Activated CD4-positive, alpha-beta T cell treated with anti-CD3 and anti-CD28 coated beads for 36 hours (primary cell): ENCODE results near the gene GPAT3. TPM values are rescaled to one million over a fixed set of nuclear protein-coding genes. Genes with fewer than 3 reads are reported as not detected.

Experiments
- ATAC-seq: fragments of 200-7000 bp; cut with Tn5 transposase; one replicate; pipeline ENCODE4 v1.10.0; 2021; ENCODE audit warnings: mild to moderate bottlenecking, moderate library complexity
- CTCF ChIA-PET: fragments of 350-600 bp; sonication (Branson Sonifier 250); formaldehyde crosslinking; loops from one replicate; lab custom pipeline; 2021; ENCODE audit warnings: antibody characterized with exemption; lab: Charles Lee
- POLR2A ChIA-PET: fragments of 350-600 bp; sonication (Branson Sonifier 250); formaldehyde crosslinking; loops from one replicate; lab custom pipeline; 2021; ENCODE audit warnings: antibody characterized with exemption, inconsistent platforms; lab: Charles Lee
- DNase-seq: peaks from one replicate; pipeline ENCODE4 v3.0.0-alpha.2; 2020
- H3K27ac Mint-ChIP-seq: one replicate; pipeline ENCODE4 v1.8.0; 2021; ENCODE audit warnings: mixed read lengths
- H3K27me3 Mint-ChIP-seq: one replicate; pipeline ENCODE4 v1.8.0; 2021; ENCODE audit warnings: mixed read lengths
- H3K36me3 Mint-ChIP-seq: one replicate; pipeline ENCODE4 v1.8.0; 2021; ENCODE audit warnings: low read depth, mixed read lengths
- H3K4me1 Mint-ChIP-seq: one replicate; pipeline ENCODE4 v1.8.0; 2021; ENCODE audit warnings: mixed read lengths
- H3K4me3 Mint-ChIP-seq: one replicate; pipeline ENCODE4 v1.8.0; 2021; ENCODE audit warnings: mild to moderate bottlenecking, moderate library complexity, mixed read lengths
- H3K9me3 Mint-ChIP-seq: one replicate; pipeline ENCODE4 v1.8.0; 2021; ENCODE audit warnings: low read depth, mixed read lengths
- intact Hi-C, 2 experiments: fragments of 100-400 bp; cut with DNase I in 1 of 2; cut with micrococcal nuclease in 1 of 2; formaldehyde crosslinking; loops; one replicate each; pipeline versions ENCODE4 v1.14.2 to v1.15.1; 2022 to 2024; cut with DNase I, micrococcal nuclease
- total RNA-seq, 2 experiments: library from RNA; stranded (reverse); gene quantifications; one replicate each; pipeline ENCODE4 v1.2.3, GENCODE V29; 2021

The GPAT3 gene
- total RNA-seq, 2 experiments from 2014 or later, result 1.3 to 1.6 TPM

DNA sequence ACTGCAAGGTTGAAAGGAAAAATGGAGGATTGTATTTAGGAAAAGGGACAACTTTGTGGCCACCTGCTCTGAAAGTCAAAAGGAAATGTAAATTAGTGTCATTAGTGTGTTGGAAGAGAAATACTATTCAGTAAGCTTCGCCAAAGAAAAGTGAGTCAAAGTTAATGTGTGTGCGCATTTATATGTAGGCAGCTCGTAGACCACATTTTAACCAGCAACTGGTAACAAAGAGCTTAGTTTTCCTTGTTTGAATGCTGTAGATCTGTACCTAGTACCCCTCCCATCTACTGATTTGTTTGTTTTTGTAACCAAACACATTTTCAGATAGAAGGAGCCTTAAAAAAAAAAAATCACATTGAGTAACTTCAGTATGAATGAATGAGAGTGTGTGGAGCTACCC, 69.3 kb downstream of the GPAT3 start:
- POLR2A ChIA-PET, result interaction anchor here (0.6 kb wide), 1 partner anchor 59 kb away, joined by 4 read pairs; no protein-coding TSS in a partner anchor
- Mint-ChIP-seq H3K4me1 (no peaks in the 10 kb centered on the region), H3K9me3 (no peaks in the 10 kb centered on the region), H3K27me3 (peaks cover 3% of the 10 kb centered on the region), H3K36me3 (no peaks in the 10 kb centered on the region), H3K4me3 (no peak overlapping the region), H3K27ac (no peak overlapping the region)
- DNase-seq, result no peak
- CTCF ChIA-PET, result no interaction called here
- no peak for ATAC-seq
- intact Hi-C loops, result no loop called here

DNA sequence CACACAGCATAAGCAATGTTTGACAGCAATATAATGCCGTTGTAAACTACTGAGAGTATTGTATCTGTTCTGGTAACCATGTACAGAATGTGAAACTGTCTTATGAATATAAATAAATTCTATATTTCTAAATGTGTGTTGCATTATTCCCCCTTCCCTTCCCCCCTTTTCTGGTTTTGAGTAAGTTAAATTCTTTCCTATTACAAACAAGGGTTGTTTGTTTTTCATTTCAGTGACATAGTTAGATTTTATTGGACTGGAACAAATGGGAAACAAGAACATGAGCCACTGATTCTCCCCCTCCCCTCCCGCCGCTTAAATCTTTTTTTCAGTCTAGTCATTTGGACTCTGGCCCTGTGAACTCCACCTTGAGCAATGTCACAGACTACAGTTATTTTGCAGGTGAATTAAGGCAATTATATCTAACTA, 69.8 kb downstream of the GPAT3 start:
- Mint-ChIP-seq H3K4me3 (no peak overlapping the region), H3K27me3 (peaks cover 3% of the 10 kb centered on the region), H3K4me1 (no peaks in the 10 kb centered on the region), H3K36me3 (no peaks in the 10 kb centered on the region), H3K27ac (no peak overlapping the region), H3K9me3 (no peaks in the 10 kb centered on the region)
- ChIA-PET CTCF (no interaction called here), POLR2A (interaction anchor here (0.6 kb wide), 1 partner anchor 59 kb away, joined by 4 read pairs; no protein-coding TSS in a partner anchor)
- no peak for ATAC-seq
- intact Hi-C loops, result no loop called here
- no peak for DNase-seq

DNA sequence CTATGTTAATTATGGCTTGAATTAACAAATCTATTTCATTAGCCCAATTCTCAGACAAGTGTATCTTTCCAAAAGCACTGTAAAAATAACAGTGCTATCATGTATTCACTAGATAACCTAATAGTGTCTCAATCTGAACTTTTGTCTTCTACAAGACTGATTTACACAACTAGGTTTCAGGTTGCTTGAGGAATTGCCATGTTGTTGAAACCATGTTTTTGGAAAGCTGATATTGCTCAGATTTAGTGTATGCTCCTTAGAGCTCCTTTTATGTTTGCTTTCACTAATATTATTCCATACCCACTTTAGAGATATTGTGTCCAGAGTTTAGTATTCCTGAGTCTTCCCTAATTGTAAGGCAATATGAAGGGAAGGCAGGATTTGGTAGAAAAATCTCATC, 70.6 kb downstream of the GPAT3 start:
- POLR2A ChIA-PET, result no interaction called here
- Mint-ChIP-seq H3K36me3 (no peaks in the 10 kb centered on the region), H3K9me3 (no peaks in the 10 kb centered on the region), H3K27ac (no peak overlapping the region), H3K27me3 (peaks cover 3% of the 10 kb centered on the region), H3K4me3 (no peak overlapping the region), H3K4me1 (no peaks in the 10 kb centered on the region)
- DNase-seq (no peak), ATAC-seq (no peak)
- CTCF ChIA-PET, result no interaction called here
- intact Hi-C loops, result no loop called here

DNA sequence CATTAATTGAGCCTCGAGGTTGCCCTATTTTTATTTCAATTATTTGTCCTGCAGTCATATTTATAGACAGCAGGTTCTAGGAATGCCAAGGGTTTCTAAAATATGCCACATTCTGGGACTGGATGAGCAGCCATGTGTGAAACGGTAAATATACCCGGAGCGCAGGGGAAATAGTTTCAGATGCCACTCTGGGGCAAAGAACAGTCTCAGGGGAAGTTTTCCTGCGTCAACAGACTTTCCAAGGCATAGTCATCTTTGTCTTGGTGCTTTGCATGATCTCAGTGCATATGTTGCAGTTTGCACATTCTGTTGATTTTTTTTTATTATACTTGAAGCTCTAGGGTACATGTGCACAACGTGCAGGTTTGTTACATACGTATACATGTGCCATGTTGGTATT, 71.0 kb downstream of the GPAT3 start:
- ChIA-PET CTCF (interaction anchor here (0.9 to 1.2 kb wide), 2 partner anchors 11 to 32 kb away, joined by 4 to 5 read pairs; no protein-coding TSS in a partner anchor), POLR2A (no interaction called here)
- Mint-ChIP-seq H3K4me1 (no peaks in the 10 kb centered on the region), H3K27ac (no peak overlapping the region), H3K4me3 (no peak overlapping the region), H3K27me3 (peaks cover 3% of the 10 kb centered on the region), H3K9me3 (no peaks in the 10 kb centered on the region), H3K36me3 (no peaks in the 10 kb centered on the region)
- DNase-seq (no peak), ATAC-seq (no peak)
- intact Hi-C loops, result no loop called here

DNA sequence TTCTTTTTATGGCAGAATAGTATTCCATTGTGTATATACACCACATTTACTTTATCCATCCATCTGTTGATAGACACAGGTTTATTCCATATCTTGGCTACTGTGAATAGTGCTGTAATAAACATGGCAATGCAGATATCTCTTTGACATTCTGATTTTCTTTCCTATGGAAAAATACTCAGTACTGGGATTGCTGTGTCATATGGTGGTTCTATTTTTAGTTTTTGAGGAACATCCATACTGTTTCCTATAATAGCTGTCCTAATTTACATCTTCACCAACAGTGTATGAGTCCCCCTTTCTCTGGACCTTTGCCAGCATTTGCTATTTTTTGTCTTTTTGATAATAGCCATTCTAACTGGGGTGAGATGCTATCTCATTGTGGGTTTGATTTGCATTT, 73.5 kb downstream of the GPAT3 start:
- Mint-ChIP-seq H3K36me3 (no peaks in the 10 kb centered on the region), H3K4me1 (no peaks in the 10 kb centered on the region), H3K9me3 (peaks cover 16% of the 10 kb centered on the region), H3K4me3 (no peak overlapping the region), H3K27ac (no peak overlapping the region), H3K27me3 (peaks cover 8% of the 10 kb centered on the region)
- ChIA-PET POLR2A (no interaction called here), CTCF (no interaction called here)
- intact Hi-C loops, result no loop called here
- DNase-seq, result no peak
- ATAC-seq, result no peak

DNA sequence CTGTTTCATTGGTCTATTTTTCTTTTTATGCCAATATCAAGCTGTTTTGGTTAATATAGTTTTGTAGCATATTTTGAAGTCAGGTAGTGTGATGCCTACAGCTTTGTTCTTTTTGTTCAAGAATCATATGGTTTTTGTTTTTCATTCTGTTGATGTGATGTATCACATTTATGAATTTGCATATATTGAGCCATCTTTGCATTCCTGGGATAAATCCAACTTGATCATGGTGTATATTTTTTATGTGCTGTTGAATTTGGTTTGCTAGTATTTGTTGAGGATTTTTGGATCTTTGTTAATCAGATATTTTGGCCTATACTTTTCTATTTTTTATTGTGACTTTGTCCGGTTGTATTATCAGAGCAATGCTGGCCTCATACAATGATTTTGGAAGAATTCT, 74.8 kb downstream of the GPAT3 start:
- ATAC-seq (no peak), DNase-seq (no peak)
- Mint-ChIP-seq H3K27me3 (peaks cover 8% of the 10 kb centered on the region), H3K36me3 (no peaks in the 10 kb centered on the region), H3K9me3 (peaks cover 20% of the 10 kb centered on the region), H3K27ac (no peak overlapping the region), H3K4me1 (no peaks in the 10 kb centered on the region), H3K4me3 (no peak overlapping the region)
- POLR2A ChIA-PET, result no interaction called here
- CTCF ChIA-PET, result no interaction called here
- intact Hi-C loops, result no loop called here

DNA sequence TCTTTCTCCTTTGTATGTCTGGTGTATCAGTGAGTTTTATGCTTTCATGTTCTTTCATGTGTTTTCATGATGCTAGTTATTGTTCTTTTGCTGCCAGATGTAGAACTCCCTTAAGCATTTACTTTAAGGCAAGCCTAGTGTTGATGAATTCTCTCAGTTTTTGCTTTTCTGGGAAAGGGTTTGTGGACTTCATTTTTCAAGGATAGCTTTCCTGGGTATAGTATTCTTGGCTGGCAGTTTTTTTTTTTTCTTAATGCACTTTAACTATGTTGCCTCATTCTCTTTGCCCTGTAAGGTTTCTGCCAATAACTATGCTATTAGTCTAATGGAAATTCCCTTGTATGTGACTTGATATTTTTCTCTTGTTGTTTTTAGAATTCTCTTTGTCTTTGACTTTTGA, 77.1 kb downstream of the GPAT3 start:
- Mint-ChIP-seq H3K27me3 (peaks cover 8% of the 10 kb centered on the region), H3K4me1 (no peaks in the 10 kb centered on the region), H3K36me3 (no peaks in the 10 kb centered on the region), H3K27ac (no peak overlapping the region), H3K9me3 (peaks cover 20% of the 10 kb centered on the region), H3K4me3 (no peak overlapping the region)
- intact Hi-C loops, result no loop called here
- no peak for ATAC-seq
- DNase-seq, result no peak
- CTCF ChIA-PET, result no interaction called here
- POLR2A ChIA-PET, result no interaction called here

DNA sequence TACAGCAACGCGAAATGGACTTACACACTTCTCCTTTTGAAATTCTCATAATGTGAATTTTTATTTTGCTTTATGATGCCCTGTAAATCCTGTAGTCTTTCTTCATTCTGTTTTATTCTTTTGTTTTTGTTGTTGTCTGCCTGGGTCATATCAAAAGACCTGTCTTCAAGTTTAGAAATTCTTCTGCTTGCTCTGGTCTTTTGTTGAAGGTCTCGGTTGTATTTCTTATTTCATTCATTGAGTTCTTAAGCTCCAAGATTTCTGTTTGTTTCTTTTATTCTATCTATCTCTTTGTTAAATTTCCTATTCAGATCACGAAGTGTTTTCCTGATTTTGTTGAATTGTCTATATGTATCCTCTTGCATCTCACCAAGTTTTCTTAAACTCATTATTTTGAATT, 78.1 kb downstream of the GPAT3 start:
- Mint-ChIP-seq H3K27me3 (peaks cover 11% of the 10 kb centered on the region), H3K4me1 (no peaks in the 10 kb centered on the region), H3K4me3 (no peak overlapping the region), H3K9me3 (peaks cover 20% of the 10 kb centered on the region), H3K27ac (no peak overlapping the region), H3K36me3 (no peaks in the 10 kb centered on the region)
- ChIA-PET POLR2A (no interaction called here), CTCF (no interaction called here)
- DNase-seq, result no peak
- intact Hi-C loops, result no loop called here
- ATAC-seq, result no peak

DNA sequence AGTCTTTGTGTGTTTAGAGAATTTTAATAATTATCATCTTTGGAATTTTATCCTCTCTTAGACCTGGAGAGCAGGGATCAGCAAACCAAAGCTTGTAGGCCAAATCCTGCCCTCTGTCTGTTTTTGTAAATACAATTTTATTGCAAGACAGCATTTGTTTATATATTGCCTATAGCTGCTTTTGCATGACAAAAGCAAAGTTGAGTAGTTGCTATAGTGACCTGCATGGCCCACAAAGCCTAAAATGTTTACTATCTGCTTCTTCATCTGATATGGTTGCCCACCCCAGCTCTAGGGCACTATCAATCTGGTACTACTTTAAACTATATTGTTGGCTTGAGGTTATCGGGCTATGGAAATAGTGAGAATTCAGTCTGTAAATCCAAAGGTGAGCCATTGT, 80.3 kb downstream of the GPAT3 start:
- peaks cover 3% of the 10 kb centered on the region for H3K36me3 Mint-ChIP-seq
- DNase-seq (no peak), ATAC-seq (no peak)
- peaks cover 3% of the 10 kb centered on the region for H3K4me1 Mint-ChIP-seq
- peaks cover 21% of the 10 kb centered on the region for H3K27me3 Mint-ChIP-seq
- CTCF ChIA-PET, result no interaction called here
- peaks cover 21% of the 10 kb centered on the region for H3K9me3 Mint-ChIP-seq
- intact Hi-C loops, result no loop called here
- H3K27ac Mint-ChIP-seq, result no peak overlapping the region
- POLR2A ChIA-PET, result no interaction called here
- H3K4me3 Mint-ChIP-seq, result no peak overlapping the region

DNA sequence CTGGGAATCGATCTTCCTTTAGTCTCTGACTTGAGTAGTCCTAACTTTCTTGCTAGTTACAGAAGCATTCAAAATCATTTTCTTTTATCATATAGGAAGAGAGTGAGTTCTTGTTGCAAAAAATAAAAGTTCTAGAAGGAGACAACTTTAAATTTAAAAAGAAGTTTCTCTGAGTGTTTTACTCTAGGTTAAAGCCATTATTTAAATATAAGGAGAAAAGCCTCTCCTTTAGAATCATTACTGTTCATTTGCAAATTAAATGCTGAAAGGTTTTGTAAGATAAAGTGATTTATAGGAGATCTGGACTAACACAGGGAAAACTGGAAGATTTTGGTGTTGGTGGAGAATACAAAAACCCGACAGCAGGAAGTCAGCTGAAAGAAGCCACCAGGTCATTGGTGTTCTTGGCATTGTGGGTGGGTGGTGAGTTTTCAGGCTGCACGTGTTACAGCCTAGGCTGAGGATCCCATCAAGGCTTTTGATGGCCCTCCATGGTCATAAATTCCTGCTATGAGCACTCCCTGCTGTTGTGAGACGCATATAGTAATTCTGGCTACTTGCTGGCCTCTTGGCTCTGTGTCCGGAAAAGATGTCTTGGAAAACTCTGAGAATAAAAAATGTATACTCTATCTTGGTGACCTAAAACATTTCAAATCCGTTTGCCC, 81.6 kb downstream of the GPAT3 start:
- peaks cover 29% of the 10 kb centered on the region for H3K9me3 Mint-ChIP-seq
- peaks cover 3% of the 10 kb centered on the region for H3K4me1 Mint-ChIP-seq
- DNase-seq (no peak), ATAC-seq (no peak)
- H3K36me3 Mint-ChIP-seq, result peaks cover 6% of the 10 kb centered on the region
- intact Hi-C loops, result no loop called here
- no peak overlapping the region for H3K27ac Mint-ChIP-seq
- CTCF ChIA-PET, result interaction anchor here (0.8 kb wide), 1 partner anchor 10 kb away, joined by 5 read pairs; no protein-coding TSS in a partner anchor
- peaks cover 23% of the 10 kb centered on the region for H3K27me3 Mint-ChIP-seq
- no peak overlapping the region for H3K4me3 Mint-ChIP-seq
- POLR2A ChIA-PET, result no interaction called here

DNA sequence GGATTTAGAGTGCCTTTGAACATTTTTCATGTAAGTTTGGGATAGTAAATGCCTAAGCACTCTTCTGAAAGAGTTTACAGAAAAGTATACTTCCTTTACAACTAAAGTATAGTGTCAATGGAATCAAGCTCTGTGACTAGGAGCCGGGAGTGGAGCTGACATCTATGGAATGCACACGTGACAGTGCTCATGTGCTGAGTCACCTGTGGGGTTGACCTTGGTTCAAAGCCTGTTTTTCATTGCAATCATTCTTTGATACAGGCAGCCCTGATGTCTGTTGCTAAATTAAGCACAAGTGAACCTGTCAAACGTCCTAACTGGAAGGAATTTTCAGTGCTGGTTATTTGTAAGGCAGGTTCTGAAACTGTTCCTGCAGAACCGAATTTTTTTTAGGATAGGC, 82.5 kb downstream of the GPAT3 start:
- POLR2A ChIA-PET, result no interaction called here
- DNase-seq (no peak), ATAC-seq (no peak)
- H3K4me1 Mint-ChIP-seq, result peaks cover 3% of the 10 kb centered on the region
- H3K27ac Mint-ChIP-seq, result no peak overlapping the region
- H3K9me3 Mint-ChIP-seq, result peaks cover 23% of the 10 kb centered on the region
- intact Hi-C loops, result no loop called here
- CTCF ChIA-PET, result interaction anchor here (0.9 kb wide), 1 partner anchor 14 kb away, joined by 3 read pairs; no protein-coding TSS in a partner anchor
- H3K36me3 Mint-ChIP-seq, result peaks cover 7% of the 10 kb centered on the region
- peaks cover 21% of the 10 kb centered on the region for H3K27me3 Mint-ChIP-seq
- no peak overlapping the region for H3K4me3 Mint-ChIP-seq

DNA sequence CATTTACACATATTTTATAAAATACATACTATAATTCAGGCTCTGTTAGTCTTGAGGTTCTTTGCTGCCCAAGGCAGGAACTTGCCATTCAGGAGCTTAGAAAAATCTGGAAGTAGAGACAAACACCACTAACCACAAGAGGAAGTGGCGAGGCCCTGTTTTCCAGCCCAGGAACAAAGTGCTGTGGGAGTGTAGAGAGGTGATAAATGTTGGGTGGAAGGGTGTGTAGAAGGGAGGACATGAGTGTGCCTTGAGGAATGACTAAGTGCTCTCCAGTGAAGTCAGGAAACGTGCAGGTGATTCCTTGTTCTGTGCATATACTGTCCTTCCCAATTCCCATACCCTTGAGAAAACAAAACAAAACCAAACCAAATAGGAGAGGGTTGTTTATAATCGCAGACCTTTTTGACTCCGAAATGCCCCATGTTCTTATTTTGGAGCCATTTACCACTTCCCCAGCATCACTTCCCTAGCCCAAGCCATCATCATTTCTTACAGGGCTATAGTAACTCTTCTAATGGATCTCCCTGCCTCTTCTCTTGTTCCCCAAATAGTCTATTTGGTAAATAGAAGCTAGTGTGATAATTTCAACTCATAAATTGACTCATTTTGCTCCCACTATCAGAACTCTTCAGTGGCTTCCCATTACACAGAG, 83.2 kb downstream of the GPAT3 start:
- ATAC-seq (no peak), DNase-seq (no peak)
- intact Hi-C loops, result no loop called here
- peaks cover 3% of the 10 kb centered on the region for H3K4me1 Mint-ChIP-seq
- H3K27me3 Mint-ChIP-seq, result peaks cover 19% of the 10 kb centered on the region
- peaks cover 7% of the 10 kb centered on the region for H3K36me3 Mint-ChIP-seq
- POLR2A ChIA-PET, result no interaction called here
- CTCF ChIA-PET, result interaction anchor here (0.9 kb wide), 1 partner anchor 13 kb away, joined by 3 read pairs; no protein-coding TSS in a partner anchor
- H3K9me3 Mint-ChIP-seq, result peaks cover 16% of the 10 kb centered on the region
- no peak overlapping the region for H3K4me3 Mint-ChIP-seq
- H3K27ac Mint-ChIP-seq, result no peak overlapping the region
